ENCODE measurements around the gene PCNA.
"Not testable (repeated sequence)": the region's sequence is repeated elsewhere in the genome, so short reads cannot be mapped to it uniquely, and the experiment has no call there.

The PCNA gene

GRCh38 chr20:5095931-5096330, 23.8 kb downstream of the PCNA start:
- DNase-seq = no peak

- DNase-seq = no peak
Observed at GRCh38 chr20:5095454-5095853, 24.3 kb downstream of the PCNA start.

GRCh38 chr20:5092765-5093339, 26.9 kb downstream of the PCNA start:
- DNase-seq = no peak

- DNase-seq = no peak
Observed at GRCh38 chr20:5091902-5092301, 27.9 kb downstream of the PCNA start.

GRCh38 chr20:5090191-5090590, 29.6 kb downstream of the PCNA start:
- DNase-seq = no peak

DNA sequence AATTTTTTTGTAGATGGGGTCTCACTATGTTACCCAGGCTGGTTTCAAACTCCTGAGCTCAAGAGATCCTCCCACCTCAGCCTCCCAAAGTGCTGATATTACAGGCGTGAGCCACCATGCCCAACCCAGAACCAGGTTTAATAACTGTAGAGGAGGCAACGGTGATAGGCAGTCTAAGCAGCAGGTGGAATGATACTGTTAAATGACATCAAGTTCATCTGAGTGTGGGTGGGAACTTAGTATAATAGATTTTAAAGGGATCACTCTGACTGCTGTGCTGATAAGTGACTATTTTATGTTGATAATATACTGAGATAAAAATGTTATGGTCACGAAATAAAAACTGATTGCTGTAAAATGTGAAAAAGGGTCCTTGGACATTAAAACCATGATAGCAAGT, 31.1 kb downstream of the PCNA start:
- DNase-seq = no peak

DNA sequence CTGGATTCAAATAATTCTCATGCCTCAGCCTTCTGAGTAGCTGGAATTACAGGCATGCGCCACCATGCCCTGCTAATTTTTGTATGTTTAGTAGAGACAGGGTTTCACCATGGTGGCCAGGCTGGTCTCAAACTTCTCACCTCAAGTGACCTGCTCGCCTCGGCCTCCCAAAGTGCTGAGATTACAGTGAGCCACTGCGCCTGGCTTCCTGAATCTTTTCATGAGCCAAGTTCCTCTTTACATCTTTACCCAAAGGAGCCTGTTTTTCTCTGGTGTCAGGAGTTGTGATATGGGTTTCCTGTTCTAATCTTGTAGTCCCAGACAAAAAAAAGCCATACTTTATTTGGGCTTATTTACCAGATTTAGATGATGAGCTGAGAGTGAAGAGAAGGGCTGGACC, 34.4 kb downstream of the PCNA start:
- DNase-seq = no peak

- no peak for DNase-seq
Observed at GRCh38 chr20:5080384-5080877, 39.3 kb downstream of the PCNA start.

DNA sequence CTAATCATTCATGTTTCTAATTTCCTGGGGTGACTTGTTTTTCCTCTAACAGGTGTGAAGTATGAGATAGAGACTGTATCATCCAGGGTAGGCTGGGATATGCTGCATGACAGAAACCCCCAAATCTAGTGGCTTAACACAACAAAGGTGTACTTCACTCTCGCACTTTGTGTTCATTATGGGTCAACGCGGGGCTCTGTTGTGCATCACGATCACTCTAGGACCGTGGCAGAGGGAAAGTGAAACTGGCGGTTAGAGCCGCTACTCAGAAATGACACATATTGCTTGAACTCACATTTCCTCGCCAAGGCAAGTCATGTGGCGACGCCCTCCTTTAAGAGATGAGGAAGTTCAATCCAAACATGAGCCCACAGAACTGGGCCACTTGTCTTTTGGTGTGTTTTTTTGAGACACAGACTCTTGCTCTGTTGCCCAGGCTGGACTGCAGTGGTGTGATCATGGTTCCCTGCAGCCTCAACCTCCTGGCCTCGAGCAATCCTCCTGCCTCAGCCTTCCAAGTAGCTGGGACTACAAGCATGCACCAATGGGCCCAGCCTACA, 41.3 kb downstream of the PCNA start:
- DNase-seq = peak; percentile 70

DNA sequence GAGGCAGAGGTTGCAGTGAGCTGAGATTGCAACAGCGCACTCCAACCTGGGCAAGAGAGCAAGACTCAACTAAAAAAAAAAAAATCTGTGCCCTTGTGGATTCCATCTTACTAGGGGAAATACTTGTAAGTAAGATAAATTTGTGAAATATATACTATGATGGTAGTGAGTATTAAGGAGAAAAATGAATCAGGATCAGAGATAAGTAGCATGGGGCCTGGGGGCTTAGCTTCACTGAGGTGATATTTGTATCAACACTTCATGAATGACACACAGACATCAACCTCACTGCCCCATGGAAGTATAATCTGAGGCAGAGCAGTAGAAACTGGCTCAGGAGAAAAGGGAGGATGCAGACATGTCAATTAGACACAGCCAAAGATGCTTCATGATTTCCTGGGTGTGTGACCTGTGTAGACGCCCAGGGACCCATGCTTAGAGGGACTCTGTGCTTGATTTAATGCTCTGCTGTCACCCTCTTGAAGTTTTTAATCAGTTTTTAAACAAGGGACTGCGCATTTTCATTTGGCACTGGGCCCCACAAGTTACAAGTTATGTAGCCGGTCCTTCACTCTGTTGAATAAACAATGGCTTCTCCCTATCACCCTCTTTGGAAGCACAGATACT, 41.9 kb downstream of the PCNA start:
- peak; percentile 7 for DNase-seq

GRCh38 chr20:5076913-5077312, 42.8 kb downstream of the PCNA start:
- not testable (repeated sequence) for DNase-seq

DNA sequence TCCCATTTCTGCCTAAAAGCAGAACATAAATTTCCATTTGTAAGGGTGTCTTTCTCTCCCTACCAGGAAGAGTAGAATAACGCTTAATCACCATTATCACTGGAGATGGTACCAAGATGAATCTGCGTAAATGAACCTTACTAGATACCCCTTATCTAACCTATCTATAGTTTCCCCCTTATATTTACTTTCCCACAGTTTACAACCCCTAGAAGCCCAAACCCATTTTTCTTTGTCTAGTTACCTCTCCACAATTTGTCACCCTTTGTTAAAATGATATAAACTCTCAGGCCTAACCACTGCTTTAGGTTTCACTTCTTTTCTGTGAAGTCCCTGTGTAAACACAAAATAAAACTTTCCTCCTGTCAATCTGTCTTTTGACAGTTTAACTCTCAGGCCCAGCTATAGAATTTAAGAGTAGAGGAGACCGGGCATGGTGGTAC, 45.5 kb downstream of the PCNA start:
- DNase-seq = no peak

DNA sequence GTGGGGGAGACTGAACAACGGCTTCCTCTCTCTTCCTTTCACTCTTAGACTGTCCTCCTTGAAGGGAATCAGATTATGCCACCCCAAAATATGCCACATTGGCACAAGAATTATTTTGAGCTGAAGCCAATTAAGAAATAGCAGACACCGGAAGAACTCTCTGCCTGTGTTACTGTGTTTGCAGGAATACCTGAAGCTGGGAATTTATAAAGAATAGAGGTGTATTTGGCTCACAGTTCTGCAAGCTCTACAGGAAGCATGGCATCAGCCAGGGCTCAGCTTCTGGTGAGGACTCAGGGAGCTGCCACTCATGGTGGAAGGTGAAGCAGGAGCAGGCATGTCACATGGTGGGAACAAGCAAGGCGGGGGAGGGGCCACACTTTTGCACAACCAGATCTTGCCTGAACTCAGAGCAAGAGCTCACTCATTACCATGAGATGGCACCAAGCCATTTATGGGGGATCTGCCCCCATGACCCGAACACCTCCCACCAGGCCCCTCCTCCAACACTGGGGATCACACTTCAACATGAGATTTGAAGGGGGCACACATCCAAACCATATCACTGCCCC, 46.0 kb downstream of the PCNA start:
- no peak for DNase-seq

GRCh38 chr20:5072756-5073659, 46.8 kb downstream of the PCNA start:
- no peak for DNase-seq

- DNase-seq = not testable (repeated sequence)
Observed at GRCh38 chr20:5071942-5072341, 47.8 kb downstream of the PCNA start.

DNA sequence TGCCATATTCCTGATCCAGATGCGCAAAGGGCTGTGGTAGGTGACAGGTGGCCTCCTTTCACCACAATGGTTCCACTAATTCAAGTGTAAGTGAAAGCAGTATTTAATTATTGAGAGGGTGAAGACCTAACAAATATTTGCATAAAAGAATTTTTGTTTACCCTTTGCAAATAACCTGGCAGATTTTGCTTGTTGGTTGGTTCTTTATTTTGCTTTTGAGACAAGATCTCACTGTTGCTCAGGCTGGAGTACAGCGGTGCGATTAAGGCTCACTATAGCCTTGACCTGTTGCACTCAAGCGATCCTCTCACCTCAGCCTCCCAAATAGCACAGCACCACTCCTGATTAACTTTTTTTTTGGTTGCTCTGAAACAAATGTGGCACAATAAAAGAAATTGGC, 49.2 kb downstream of the PCNA start:
- no peak for DNase-seq

GRCh38 chr20:5070081-5070480, 49.7 kb downstream of the PCNA start:
- no peak for DNase-seq

DNA sequence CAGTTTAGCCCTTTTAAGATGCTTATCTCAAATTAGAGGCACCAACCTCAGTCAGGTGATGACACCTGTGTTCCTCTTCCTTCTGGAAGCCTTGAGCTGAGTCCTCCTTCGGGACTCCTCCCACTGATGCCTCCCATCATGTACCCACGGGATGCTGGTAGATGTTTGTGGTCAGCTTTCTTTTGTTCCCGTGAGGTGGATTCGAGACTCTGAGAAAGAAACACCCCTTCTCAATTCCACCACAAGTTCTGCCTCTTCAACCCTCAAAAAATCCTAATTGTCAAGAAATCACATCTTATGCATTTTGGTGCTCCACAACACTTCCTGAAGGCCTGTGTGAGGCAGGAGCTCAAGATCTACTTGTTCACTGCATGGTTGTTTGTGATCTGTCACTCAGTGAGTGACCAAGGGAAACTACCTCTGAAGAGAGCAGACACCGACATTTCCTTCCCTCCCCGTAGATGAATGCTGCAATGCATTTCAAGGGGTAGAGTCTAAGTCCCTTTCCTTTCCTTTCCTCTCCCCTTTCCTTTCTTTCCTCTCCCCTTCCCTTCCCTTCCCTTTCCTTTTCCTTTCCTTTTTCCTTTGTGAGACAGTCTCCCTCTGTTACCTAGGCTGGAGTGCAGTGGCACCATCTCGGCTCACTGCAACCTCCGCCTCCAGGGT, 50.5 kb downstream of the PCNA start:
- no peak for DNase-seq

DNA sequence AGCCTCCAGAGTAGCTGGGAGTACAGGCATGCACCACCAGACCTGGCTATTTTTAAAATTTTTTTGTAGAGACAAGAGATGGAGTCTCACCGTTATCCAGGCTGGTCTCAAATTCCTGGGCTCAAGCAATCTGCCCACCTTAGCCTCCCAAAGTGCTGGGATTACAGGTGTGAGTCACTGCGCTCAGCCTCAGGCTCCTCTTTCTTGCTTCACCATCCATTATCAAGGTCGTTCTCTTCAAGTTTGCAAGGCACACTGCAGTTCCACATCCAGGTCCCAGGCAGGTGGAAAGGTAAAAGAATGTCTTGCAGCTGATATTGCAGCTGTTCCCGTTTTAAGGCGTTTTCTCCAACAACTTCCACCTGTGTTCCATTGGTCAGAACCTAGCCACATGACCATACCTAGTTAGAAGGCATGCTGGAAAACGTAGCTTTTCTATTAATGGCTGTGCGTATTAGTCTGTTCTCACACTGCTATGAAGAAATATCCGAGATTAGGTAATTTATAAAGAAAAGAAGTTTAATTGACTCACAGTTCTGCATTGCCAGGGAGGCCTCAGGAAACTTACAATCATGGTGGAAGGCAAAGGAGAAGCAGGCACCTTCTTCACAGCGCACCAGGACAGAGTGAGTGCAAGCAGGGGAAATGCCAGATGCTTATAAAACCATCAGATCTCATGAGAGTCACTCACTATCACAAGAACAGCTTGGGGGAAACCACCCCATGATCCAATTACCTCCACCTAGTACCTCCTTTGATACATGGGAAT, 51.7 kb downstream of the PCNA start:
- DNase-seq = no peak

DNA sequence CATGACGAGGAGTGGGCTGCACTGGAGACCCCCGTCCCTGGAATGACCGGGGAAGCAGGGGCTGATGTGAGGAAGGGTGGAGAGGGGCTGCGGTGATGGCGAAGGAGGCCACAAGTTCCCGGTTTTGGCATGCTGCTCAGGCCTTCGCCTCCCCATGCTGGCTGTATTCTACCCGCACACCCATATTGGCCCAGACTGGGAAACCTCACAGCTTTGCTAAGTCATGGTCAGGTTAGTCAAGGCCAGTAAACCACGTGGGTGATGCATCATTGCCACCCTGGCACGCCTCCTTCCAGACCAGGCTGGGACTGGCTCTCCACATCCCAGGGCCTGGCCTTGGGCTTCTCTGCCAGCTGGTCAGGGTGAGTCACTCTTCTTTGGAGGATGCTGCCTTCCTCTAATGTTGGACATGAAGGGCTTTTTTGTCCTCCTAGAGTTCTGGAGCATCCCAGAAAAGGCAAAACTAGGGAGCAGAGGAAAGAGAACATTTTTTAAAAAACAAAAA, 53.8 kb downstream of the PCNA start:
- no peak for DNase-seq

DNA sequence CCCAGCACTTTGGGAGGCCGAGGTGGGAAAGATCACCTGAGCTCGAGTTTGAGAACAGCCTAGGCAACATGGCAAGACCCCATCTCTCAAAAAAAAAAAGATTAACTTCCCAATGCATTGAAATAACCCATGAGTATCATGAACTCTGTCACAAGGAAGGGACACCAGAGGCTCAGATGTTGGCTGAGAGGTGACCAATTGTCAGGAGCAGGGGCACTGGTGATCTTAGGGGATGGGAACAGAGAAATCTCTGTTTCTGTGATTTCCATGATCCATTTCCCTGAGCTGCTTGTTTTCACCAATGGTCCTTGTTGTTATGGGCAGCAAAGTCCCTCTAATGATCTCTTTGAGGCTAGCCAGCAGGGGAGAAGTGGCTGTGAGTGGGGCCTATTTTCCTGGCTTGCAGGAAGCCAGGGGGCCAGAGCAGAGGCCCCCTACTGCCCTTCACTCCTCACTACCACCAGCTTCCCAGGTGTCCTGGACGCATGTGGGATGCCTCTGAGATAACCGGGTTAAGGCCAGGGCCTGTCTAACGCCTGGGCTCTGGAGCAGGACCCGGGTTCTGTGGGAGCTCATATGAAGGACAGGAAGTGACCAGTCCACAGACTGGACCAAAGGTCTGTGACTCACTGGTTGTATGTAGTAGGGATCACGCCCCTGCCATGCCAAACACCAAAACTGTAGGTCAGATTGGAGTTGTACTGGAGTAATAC, 54.4 kb downstream of the PCNA start:
- DNase-seq = no peak
